ENCODE data around the gene FRS3. TPM values are rescaled to one million over a fixed set of nuclear protein-coding genes. Genes with fewer than 3 reads are reported as not detected.
A peak's percentile ranks its signal among the peaks of the same experiment; 100 is the strongest.

FRS3 gene
- total and polyA plus RNA-seq, 2 of the 13 experiments (the other 11 are each of a cell fraction or from before 2014, with no cell fraction given) = 3.0 to 7.4 TPM

DNA sequence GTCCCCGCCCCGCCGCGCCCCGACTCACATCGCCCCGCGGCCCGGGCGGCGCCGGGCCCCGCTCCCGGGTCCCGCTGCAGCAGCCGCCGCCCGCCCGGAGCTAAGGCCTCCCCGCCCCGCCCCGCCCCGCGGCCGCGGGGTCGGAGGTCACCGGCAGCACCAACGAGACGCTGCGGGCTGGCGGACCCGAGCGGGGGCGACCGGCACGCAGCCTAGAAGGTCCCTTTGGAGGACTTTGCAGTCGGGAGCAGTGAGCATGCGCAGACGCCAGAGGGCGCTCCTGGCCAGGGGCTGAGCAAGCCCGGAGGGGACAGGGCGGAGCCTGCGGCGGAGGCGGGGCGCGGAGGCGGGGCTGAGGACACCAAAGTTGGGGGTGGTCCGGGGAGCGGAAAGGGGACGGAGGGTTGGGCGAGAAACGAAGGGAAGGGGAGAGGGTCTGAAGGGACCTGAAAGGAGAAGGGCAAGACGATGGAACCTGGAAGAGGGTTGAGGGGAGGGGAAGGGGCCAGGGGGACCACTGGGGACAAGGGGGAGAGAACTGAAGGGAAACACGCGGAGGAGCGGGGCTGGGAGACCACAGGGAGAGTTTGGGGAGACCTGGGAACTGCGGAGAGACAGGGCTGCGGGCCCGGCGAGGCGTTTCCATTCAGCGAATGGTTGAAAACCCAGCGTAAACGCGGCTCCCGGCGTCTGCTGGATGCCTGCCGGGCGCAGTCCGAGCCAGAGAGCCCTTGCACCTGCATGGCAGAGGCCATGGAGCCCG is at the start of gene FRS3 (continued):
- TF ChIP-seq ZNF879 (CRISPR knock-in tag; IDR thresholded peaks at IDR 0.05) (no peak), PAX8 (CRISPR knock-in tag; IDR thresholded peaks at IDR 0.05; ENCODE audit: borderline replicate concordance) (0 out of 2 replicates have a peak, but pooled peaks have one; percentile 41), TBP (CRISPR knock-in tag; IDR thresholded peaks at IDR 0.05) (no peak; the same call in 1 of the 2 replicates), SAP130 (CRISPR knock-in tag; IDR thresholded peaks at IDR 0.05; ENCODE audit: low read depth) (peak; percentile 93), CEBPB (IDR thresholded peaks at IDR 0.05; ENCODE audit: borderline replicate concordance, low read depth, low read length) (no peak), ZNF850 (CRISPR knock-in tag; conservative IDR thresholded peaks at IDR 0.05) (no peak), CEBPG (CRISPR knock-in tag; IDR thresholded peaks at IDR 0.05) (peak; percentile 60), FOXO1 (CRISPR knock-in tag; IDR thresholded peaks at IDR 0.05) (peak; percentile 61), KLF9 (CRISPR knock-in tag; IDR thresholded peaks at IDR 0.05; ENCODE audit: low read depth) (no peak; the same call in 1 of the 2 replicates), CAMTA2 (CRISPR knock-in tag; IDR thresholded peaks at IDR 0.05; ENCODE audit: borderline replicate concordance) (no peak; the same call in 1 of the 2 replicates), GATAD1 (CRISPR knock-in tag; IDR thresholded peaks at IDR 0.05) (peak; percentile 95)
- TF ChIP-seq, protein P1, sequence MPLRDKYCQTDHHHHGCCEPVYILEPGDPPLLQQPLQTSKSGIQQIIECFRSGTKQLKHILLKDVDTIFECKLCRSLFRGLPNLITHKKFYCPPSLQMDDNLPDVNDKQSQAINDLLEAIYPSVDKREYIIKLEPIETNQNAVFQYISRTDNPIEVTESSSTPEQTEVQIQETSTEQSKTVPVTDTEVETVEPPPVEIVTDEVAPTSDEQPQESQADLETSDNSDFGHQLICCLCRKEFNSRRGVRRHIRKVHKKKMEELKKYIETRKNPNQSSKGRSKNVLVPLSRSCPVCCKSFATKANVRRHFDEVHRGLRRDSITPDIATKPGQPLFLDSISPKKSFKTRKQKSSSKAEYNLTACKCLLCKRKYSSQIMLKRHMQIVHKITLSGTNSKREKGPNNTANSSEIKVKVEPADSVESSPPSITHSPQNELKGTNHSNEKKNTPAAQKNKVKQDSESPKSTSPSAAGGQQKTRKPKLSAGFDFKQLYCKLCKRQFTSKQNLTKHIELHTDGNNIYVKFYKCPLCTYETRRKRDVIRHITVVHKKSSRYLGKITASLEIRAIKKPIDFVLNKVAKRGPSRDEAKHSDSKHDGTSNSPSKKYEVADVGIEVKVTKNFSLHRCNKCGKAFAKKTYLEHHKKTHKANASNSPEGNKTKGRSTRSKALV (CRISPR knock-in tag; IDR thresholded peaks at IDR 0.05) = no peak
- TF ChIP-seq, protein P2, sequence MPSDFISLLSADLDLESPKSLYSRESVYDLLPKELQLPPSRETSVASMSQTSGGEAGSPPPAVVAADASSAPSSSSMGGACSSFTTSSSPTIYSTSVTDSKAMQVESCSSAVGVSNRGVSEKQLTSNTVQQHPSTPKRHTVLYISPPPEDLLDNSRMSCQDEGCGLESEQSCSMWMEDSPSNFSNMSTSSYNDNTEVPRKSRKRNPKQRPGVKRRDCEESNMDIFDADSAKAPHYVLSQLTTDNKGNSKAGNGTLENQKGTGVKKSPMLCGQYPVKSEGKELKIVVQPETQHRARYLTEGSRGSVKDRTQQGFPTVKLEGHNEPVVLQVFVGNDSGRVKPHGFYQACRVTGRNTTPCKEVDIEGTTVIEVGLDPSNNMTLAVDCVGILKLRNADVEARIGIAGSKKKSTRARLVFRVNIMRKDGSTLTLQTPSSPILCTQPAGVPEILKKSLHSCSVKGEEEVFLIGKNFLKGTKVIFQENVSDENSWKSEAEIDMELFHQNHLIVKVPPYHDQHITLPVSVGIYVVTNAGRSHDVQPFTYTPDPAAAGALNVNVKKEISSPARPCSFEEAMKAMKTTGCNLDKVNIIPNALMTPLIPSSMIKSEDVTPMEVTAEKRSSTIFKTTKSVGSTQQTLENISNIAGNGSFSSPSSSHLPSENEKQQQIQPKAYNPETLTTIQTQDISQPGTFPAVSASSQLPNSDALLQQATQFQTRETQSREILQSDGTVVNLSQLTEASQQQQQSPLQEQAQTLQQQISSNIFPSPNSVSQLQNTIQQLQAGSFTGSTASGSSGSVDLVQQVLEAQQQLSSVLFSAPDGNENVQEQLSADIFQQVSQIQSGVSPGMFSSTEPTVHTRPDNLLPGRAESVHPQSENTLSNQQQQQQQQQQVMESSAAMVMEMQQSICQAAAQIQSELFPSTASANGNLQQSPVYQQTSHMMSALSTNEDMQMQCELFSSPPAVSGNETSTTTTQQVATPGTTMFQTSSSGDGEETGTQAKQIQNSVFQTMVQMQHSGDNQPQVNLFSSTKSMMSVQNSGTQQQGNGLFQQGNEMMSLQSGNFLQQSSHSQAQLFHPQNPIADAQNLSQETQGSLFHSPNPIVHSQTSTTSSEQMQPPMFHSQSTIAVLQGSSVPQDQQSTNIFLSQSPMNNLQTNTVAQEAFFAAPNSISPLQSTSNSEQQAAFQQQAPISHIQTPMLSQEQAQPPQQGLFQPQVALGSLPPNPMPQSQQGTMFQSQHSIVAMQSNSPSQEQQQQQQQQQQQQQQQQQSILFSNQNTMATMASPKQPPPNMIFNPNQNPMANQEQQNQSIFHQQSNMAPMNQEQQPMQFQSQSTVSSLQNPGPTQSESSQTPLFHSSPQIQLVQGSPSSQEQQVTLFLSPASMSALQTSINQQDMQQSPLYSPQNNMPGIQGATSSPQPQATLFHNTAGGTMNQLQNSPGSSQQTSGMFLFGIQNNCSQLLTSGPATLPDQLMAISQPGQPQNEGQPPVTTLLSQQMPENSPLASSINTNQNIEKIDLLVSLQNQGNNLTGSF (CRISPR knock-in tag; IDR thresholded peaks at IDR 0.05) = no peak
- TF ChIP-seq, protein P3, sequence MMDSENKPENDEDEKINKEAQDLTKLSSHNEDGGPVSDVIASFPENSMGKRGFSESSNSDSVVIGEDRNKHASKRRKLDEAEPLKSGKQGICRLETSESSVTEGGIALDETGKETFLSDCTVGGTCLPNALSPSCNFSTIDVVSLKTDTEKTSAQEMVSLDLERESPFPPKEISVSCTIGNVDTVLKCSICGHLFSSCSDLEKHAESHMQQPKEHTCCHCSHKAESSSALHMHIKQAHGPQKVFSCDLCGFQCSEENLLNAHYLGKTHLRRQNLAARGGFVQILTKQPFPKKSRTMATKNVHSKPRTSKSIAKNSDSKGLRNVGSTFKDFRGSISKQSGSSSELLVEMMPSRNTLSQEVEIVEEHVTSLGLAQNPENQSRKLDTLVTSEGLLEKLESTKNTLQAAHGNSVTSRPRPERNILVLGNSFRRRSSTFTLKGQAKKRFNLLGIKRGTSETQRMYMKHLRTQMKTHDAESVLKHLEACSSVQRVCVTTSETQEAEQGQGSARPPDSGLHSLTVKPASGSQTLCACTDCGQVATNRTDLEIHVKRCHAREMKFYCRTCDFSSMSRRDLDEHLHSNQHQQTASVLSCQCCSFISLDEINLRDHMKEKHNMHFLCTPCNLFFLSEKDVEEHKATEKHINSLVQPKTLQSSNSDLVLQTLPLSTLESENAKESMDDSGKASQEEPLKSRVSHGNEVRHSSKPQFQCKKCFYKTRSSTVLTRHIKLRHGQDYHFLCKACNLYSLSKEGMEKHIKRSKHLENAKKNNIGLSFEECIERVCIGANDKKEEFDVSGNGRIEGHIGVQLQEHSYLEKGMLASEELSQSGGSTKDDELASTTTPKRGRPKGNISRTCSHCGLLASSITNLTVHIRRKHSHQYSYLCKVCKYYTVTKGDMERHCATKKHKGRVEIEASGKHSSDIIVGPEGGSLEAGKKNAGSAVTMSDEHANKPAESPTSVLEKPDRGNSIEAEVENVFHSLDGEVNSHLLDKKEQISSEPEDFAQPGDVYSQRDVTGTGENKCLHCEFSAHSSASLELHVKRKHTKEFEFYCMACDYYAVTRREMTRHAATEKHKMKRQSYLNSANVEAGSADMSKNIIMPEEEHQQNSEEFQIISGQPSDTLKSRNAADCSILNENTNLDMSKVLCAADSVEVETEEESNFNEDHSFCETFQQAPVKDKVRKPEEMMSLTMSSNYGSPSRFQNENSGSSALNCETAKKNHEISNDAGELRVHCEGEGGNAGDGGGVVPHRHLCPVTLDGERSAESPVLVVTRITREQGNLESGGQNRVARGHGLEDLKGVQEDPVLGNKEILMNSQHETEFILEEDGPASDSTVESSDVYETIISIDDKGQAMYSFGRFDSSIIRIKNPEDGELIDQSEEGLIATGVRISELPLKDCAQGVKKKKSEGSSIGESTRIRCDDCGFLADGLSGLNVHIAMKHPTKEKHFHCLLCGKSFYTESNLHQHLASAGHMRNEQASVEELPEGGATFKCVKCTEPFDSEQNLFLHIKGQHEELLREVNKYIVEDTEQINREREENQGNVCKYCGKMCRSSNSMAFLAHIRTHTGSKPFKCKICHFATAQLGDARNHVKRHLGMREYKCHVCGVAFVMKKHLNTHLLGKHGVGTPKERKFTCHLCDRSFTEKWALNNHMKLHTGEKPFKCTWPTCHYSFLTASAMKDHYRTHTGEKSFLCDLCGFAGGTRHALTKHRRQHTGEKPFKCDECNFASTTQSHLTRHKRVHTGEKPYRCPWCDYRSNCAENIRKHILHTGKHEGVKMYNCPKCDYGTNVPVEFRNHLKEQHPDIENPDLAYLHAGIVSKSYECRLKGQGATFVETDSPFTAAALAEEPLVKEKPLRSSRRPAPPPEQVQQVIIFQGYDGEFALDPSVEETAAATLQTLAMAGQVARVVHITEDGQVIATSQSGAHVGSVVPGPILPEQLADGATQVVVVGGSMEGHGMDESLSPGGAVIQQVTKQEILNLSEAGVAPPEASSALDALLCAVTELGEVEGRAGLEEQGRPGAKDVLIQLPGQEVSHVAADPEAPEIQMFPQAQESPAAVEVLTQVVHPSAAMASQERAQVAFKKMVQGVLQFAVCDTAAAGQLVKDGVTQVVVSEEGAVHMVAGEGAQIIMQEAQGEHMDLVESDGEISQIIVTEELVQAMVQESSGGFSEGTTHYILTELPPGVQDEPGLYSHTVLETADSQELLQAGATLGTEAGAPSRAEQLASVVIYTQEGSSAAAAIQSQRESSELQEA (CRISPR knock-in tag; IDR thresholded peaks at IDR 0.05; ENCODE audit: not compliant biosample characterization) = no peak
